ENCODE measurements around the gene SUN3. TPM values are rescaled to one million over a fixed set of nuclear protein-coding genes. Genes with fewer than 3 reads are reported as not detected.

Gene SUN3
- total RNA-seq, 1 donor from 2014 or later = not detected

DNA sequence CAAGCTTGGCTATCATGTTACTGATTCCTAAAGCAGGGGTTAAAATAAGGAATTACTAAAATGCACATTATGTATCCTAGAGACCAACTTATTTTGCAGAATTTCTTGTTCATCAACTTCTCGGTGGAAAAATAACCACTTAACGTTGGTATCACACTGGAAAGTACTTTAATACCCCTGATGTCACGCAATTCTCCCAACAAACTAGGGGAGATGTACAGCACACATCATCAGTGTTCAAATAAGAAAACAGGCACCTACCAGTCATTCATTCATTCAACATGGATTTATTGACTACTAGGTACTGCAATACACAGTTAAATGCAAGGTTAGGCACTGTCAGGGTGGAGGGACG is 50.1 kb downstream of the SUN3 start:
- peaks cover 8 to 41% of the 10 kb centered on the region in 2 donors for H3K36me3 ChIP-seq
- H3K4me1 ChIP-seq = peaks cover 14% of the 10 kb centered on the region
- H3K9me3 ChIP-seq = no peaks in the 10 kb centered on the region
- TF ChIP-seq POLR2AphosphoS5 (IDR thresholded peaks at IDR 0.05; ENCODE audit: insufficient read depth in 1 of 2, low read depth in 1 of 2) = no peak
- TF ChIP-seq, protein P1, sequence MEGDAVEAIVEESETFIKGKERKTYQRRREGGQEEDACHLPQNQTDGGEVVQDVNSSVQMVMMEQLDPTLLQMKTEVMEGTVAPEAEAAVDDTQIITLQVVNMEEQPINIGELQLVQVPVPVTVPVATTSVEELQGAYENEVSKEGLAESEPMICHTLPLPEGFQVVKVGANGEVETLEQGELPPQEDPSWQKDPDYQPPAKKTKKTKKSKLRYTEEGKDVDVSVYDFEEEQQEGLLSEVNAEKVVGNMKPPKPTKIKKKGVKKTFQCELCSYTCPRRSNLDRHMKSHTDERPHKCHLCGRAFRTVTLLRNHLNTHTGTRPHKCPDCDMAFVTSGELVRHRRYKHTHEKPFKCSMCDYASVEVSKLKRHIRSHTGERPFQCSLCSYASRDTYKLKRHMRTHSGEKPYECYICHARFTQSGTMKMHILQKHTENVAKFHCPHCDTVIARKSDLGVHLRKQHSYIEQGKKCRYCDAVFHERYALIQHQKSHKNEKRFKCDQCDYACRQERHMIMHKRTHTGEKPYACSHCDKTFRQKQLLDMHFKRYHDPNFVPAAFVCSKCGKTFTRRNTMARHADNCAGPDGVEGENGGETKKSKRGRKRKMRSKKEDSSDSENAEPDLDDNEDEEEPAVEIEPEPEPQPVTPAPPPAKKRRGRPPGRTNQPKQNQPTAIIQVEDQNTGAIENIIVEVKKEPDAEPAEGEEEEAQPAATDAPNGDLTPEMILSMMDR (IDR thresholded peaks at IDR 0.05) = no peak
- no peak for TF ChIP-seq POLR2A (IDR thresholded peaks at IDR 0.05)
- DNase-seq (ENCODE audit: extremely low spot score in 2 of 2) = no peak
- peak overlapping the region; percentile 77 to 83 for H3K4me3 ChIP-seq
- intact Hi-C loops (cut with DNase I) = no loop called here
- peak overlapping the region; percentile 93 for H3K27ac ChIP-seq
- no peaks in the 10 kb centered on the region for H3K27me3 ChIP-seq

DNA sequence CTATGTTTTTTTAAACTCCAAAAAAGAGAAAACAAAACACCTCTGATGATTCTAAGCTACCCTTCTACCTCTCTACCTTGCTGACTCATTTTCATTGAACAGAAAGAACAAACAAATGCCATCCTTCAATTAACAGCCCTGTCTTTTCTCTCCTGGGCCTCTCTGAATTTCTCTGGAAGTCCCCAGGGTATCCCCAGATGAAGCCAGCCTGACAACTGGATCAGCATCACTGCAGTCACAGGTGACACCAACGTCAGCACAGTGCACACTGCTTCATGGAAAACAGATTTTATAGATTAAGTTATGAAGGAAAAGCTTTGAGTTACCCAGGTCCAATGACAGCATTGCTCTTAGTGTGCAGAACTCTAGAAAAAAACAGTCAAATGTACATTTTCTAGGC is 55.2 kb downstream of the SUN3 start:
- Histone ChIP-seq H3K4me3 (no peak overlapping the region), H3K4me1 (peaks cover 19% of the 10 kb centered on the region), H3K36me3 (peaks cover 8 to 65% of the 10 kb centered on the region in 2 donors), H3K9me3 (no peaks in the 10 kb centered on the region), H3K27ac (no peak overlapping the region), H3K27me3 (no peaks in the 10 kb centered on the region)
- intact Hi-C loops (cut with DNase I) = no loop called here
- TF ChIP-seq, protein P1 (IDR thresholded peaks at IDR 0.05) = no peak
- TF ChIP-seq POLR2AphosphoS5 (IDR thresholded peaks at IDR 0.05; ENCODE audit: insufficient read depth in 1 of 2, low read depth in 1 of 2) (no peak), POLR2A (IDR thresholded peaks at IDR 0.05) (no peak)
- no peak for DNase-seq (ENCODE audit: extremely low spot score in 2 of 2)

- H3K36me3 ChIP-seq = peaks cover under 1 to 69% of the 10 kb centered on the region in 2 donors
- TF ChIP-seq POLR2A (IDR thresholded peaks at IDR 0.05) (no peak), POLR2AphosphoS5 (IDR thresholded peaks at IDR 0.05; ENCODE audit: insufficient read depth in 1 of 2, low read depth in 1 of 2) (no peak)
- TF ChIP-seq, protein P1 (IDR thresholded peaks at IDR 0.05) = no peak
Measured at GRCh38 chr7:47970761-47971160, 58.1 kb downstream of the SUN3 start.

GRCh38 chr7:47968847-47969774 is 59.8 kb downstream of the SUN3 start:
- no peaks in the 10 kb centered on the region for H3K9me3 ChIP-seq
- no peaks in the 10 kb centered on the region for H3K27me3 ChIP-seq
- H3K36me3 ChIP-seq = peaks cover 0 to 69% of the 10 kb centered on the region in 2 donors
- peaks cover 6% of the 10 kb centered on the region for H3K4me1 ChIP-seq
- no peak overlapping the region for H3K4me3 ChIP-seq
- H3K27ac ChIP-seq = no peak overlapping the region
- intact Hi-C loops (cut with DNase I) = no loop called here
- DNase-seq (ENCODE audit: extremely low spot score in 2 of 2) = no peak
- no peak for TF ChIP-seq POLR2A (IDR thresholded peaks at IDR 0.05)
- TF ChIP-seq, protein P1 (IDR thresholded peaks at IDR 0.05) = peak; percentile 17 to 43 (median 43)

More at GRCh38 chr7:47970761-47971160, 58.1 kb downstream of the SUN3 start:
- H3K9me3 ChIP-seq = no peaks in the 10 kb centered on the region
- peaks cover 6% of the 10 kb centered on the region for H3K4me1 ChIP-seq
- DNase-seq (ENCODE audit: extremely low spot score in 2 of 2) = no peak
- H3K27me3 ChIP-seq = no peaks in the 10 kb centered on the region
- intact Hi-C loops (cut with DNase I) = no loop called here
- H3K27ac ChIP-seq = peak overlapping the region; percentile 10
- H3K4me3 ChIP-seq = no peak overlapping the region

GRCh38 chr7:47967708-47968107 is 61.2 kb downstream of the SUN3 start:
- H3K4me1 ChIP-seq = peaks cover 6% of the 10 kb centered on the region
- H3K4me3 ChIP-seq = no peak overlapping the region
- TF ChIP-seq POLR2A (IDR thresholded peaks at IDR 0.05) (no peak), POLR2AphosphoS5 (IDR thresholded peaks at IDR 0.05; ENCODE audit: insufficient read depth in 1 of 2, low read depth in 1 of 2) (no peak)
- TF ChIP-seq, protein P1 (IDR thresholded peaks at IDR 0.05) = no peak
- H3K27ac ChIP-seq = no peak overlapping the region
- H3K36me3 ChIP-seq = peaks cover 0 to 68% of the 10 kb centered on the region in 2 donors
- H3K9me3 ChIP-seq = no peaks in the 10 kb centered on the region
- no peak for DNase-seq (ENCODE audit: extremely low spot score in 2 of 2)
- intact Hi-C loops (cut with DNase I) = no loop called here
- H3K27me3 ChIP-seq = no peaks in the 10 kb centered on the region

All from vagina (tissue), 2 donors.